Ishikawa (cell line): ENCODE results near the gene TCP11L2.

Experiments
- TAF1 ChIP-seq: IDR thresholded peaks from 2 replicates; pipeline ENCODE4 v1.6.1; 2012; ENCODE audit warnings: low read depth, mild to moderate bottlenecking
- TCF12 ChIP-seq: IDR thresholded peaks from 2 replicates; pipeline ENCODE4 v1.6.1; 2012; ENCODE audit warnings: low read depth
- TF ChIP-seq, protein P1 (sequence below): IDR thresholded peaks from 2 replicates; pipeline ENCODE4 v1.6.1; 2012

- TF ChIP-seq, protein P1, sequence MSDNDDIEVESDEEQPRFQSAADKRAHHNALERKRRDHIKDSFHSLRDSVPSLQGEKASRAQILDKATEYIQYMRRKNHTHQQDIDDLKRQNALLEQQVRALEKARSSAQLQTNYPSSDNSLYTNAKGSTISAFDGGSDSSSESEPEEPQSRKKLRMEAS = no peak
- TF ChIP-seq TAF1 = no peak
- no peak for TF ChIP-seq TCF12
These were observed 86.6 kb downstream of the TCP11L2 start for GRCh38 chr12:106389151-106389550.
